ENCODE measurements around the gene STOX1.

STOX1 gene

GRCh38 chr10:68871731-68872342 lies 44.5 kb downstream of the STOX1 start:
- H3K36me3 ChIP-seq (ENCODE audit: control insufficient read depth, low read length): no peaks in the 10 kb centered on the region
- no peaks in the 10 kb centered on the region for H3F3A ChIP-seq (ENCODE audit: control insufficient read depth, insufficient read depth)
- no peaks in the 10 kb centered on the region for H3K9me3 ChIP-seq (ENCODE audit: control insufficient read depth, insufficient read depth, low read length)
- H4K20me1 ChIP-seq (ENCODE audit: control insufficient read depth, insufficient read depth, low read depth, low read length): no peaks in the 10 kb centered on the region
- TF ChIP-seq CTCF (IDR thresholded peaks at IDR 0.05; ENCODE audit: low read depth, low read length, poor library complexity, severe bottlenecking): no peak
- TF ChIP-seq EZH2phosphoT487 (IDR thresholded peaks at IDR 0.05; ENCODE audit: borderline replicate concordance, low read length): no peak
- H3K9me2 ChIP-seq (replicated peaks; ENCODE audit: control insufficient read depth, low read length): no peaks in the 10 kb centered on the region
- H3K27me3 ChIP-seq (ENCODE audit: control insufficient read depth, low read length): peaks cover 17% of the 10 kb centered on the region; the same call in 1 of the 2 replicates
- H3K4me2 ChIP-seq (ENCODE audit: low read length): no peak overlapping the region
- no peak overlapping the region for H3K27ac ChIP-seq (ENCODE audit: low read depth, low read length)
- no peaks in the 10 kb centered on the region for H3K79me2 ChIP-seq (ENCODE audit: control insufficient read depth, low read length)
- no peaks in the 10 kb centered on the region for H3K4me1 ChIP-seq (ENCODE audit: control insufficient read depth, low read length)
- no peak overlapping the region for H3K4me3 ChIP-seq (ENCODE audit: low read length)

GRCh38 chr10:68876246-68877138 lies 49.2 kb downstream of the STOX1 start:
- Histone ChIP-seq H3K79me2 (ENCODE audit: control insufficient read depth, low read length) (no peaks in the 10 kb centered on the region), H3K9me2 (replicated peaks; ENCODE audit: control insufficient read depth, low read length) (no peaks in the 10 kb centered on the region), H3K4me1 (ENCODE audit: control insufficient read depth, low read length) (no peaks in the 10 kb centered on the region), H3K27ac (ENCODE audit: low read depth, low read length) (no peak overlapping the region), H3K4me2 (ENCODE audit: low read length) (no peak overlapping the region), H3K4me3 (ENCODE audit: low read length) (no peak overlapping the region), H3K27me3 (ENCODE audit: control insufficient read depth, low read length) (peaks cover 7% of the 10 kb centered on the region; the same call in 1 of the 2 replicates), H3K9me3 (ENCODE audit: control insufficient read depth, insufficient read depth, low read length) (no peaks in the 10 kb centered on the region), H3F3A (ENCODE audit: control insufficient read depth, insufficient read depth) (no peaks in the 10 kb centered on the region), H4K20me1 (ENCODE audit: control insufficient read depth, insufficient read depth, low read depth, low read length) (no peaks in the 10 kb centered on the region), H3K36me3 (ENCODE audit: control insufficient read depth, low read length) (no peaks in the 10 kb centered on the region)
- TF ChIP-seq EZH2phosphoT487 (IDR thresholded peaks at IDR 0.05; ENCODE audit: borderline replicate concordance, low read length): no peak
- no peak for TF ChIP-seq CTCF (IDR thresholded peaks at IDR 0.05; ENCODE audit: low read depth, low read length, poor library complexity, severe bottlenecking)

- TF ChIP-seq CTCF (IDR thresholded peaks at IDR 0.05; ENCODE audit: low read depth, low read length, poor library complexity, severe bottlenecking): no peak
- no peak for TF ChIP-seq EZH2phosphoT487 (IDR thresholded peaks at IDR 0.05; ENCODE audit: borderline replicate concordance, low read length)
- H3K9me2 ChIP-seq (replicated peaks; ENCODE audit: control insufficient read depth, low read length): no peaks in the 10 kb centered on the region
Measured at GRCh38 chr10:68877482-68878110, 50.3 kb downstream of the STOX1 start.

More at GRCh38 chr10:68877482-68878110, 50.3 kb downstream of the STOX1 start:
- Histone ChIP-seq H3F3A (ENCODE audit: control insufficient read depth, insufficient read depth) (no peaks in the 10 kb centered on the region), H3K4me2 (ENCODE audit: low read length) (no peak overlapping the region), H4K20me1 (ENCODE audit: control insufficient read depth, insufficient read depth, low read depth, low read length) (no peaks in the 10 kb centered on the region), H3K27me3 (ENCODE audit: control insufficient read depth, low read length) (peaks cover 4% of the 10 kb centered on the region; the same call in 1 of the 2 replicates), H3K79me2 (ENCODE audit: control insufficient read depth, low read length) (no peaks in the 10 kb centered on the region), H3K4me1 (ENCODE audit: control insufficient read depth, low read length) (no peaks in the 10 kb centered on the region), H3K4me3 (ENCODE audit: low read length) (no peak overlapping the region), H3K9me3 (ENCODE audit: control insufficient read depth, insufficient read depth, low read length) (no peaks in the 10 kb centered on the region), H3K36me3 (ENCODE audit: control insufficient read depth, low read length) (no peaks in the 10 kb centered on the region), H3K27ac (ENCODE audit: low read depth, low read length) (no peak overlapping the region)
